Endothelial cell (in vitro differentiated cells): Measurements from ENCODE around the gene P2RY12. TPM values are rescaled to one million over a fixed set of nuclear protein-coding genes. Genes with fewer than 3 reads are reported as not detected.

ENCODE experiments used
- DNase-seq: peaks from one replicate; pipeline ENCODE4 v3.0.0; 2021; ENCODE audit warnings: low spot score
- H3K27ac Mint-ChIP-seq: one replicate; pipeline ENCODE4 v1.8.0; 2021; ENCODE audit warnings: mixed read lengths, inconsistent platforms; ENCODE audit not compliant: unreplicated experiment
- H3K27me3 Mint-ChIP-seq: one replicate; pipeline ENCODE4 v1.8.0; 2021; ENCODE audit warnings: mild to moderate bottlenecking, moderate library complexity, mixed read lengths, inconsistent platforms; ENCODE audit not compliant: unreplicated experiment
- H3K36me3 Mint-ChIP-seq: one replicate; pipeline ENCODE4 v1.8.0; 2021; ENCODE audit warnings: mild to moderate bottlenecking, low read depth, mixed read lengths, inconsistent platforms; ENCODE audit not compliant: unreplicated experiment
- H3K4me1 Mint-ChIP-seq: one replicate; pipeline ENCODE4 v1.8.0; 2021; ENCODE audit warnings: mild to moderate bottlenecking, mixed read lengths, inconsistent platforms; ENCODE audit not compliant: unreplicated experiment
- H3K4me3 Mint-ChIP-seq: one replicate; pipeline ENCODE4 v1.8.0; 2021; ENCODE audit warnings: mild to moderate bottlenecking, mixed read lengths, inconsistent platforms; ENCODE audit not compliant: unreplicated experiment
- H3K9me3 Mint-ChIP-seq: one replicate; pipeline ENCODE4 v1.8.0; 2021; ENCODE audit warnings: mixed read lengths, inconsistent platforms; ENCODE audit not compliant: unreplicated experiment
- total RNA-seq: library from RNA; stranded (reverse); fragmentation: NEBNext Ultra II Directional; extraction: Animal tissue kit (Norgen Biotek cat#: 25700); gene quantifications from one replicate; pipeline ENCODE4 v1.2.1, GENCODE V29; 2021; ENCODE audit not compliant: unreplicated experiment
- TF ChIP-seq, protein P1 (sequence below): fragments of 200-600 bp; sonication (generic); IDR thresholded peaks from one replicate; pipeline ENCODE4 v1.5.0; 2021; ENCODE audit warnings: antibody characterized with exemption; ENCODE audit not compliant: unreplicated experiment

P2RY12 gene
- total RNA-seq, 1 donor from 2014 or later, result not detected

DNA sequence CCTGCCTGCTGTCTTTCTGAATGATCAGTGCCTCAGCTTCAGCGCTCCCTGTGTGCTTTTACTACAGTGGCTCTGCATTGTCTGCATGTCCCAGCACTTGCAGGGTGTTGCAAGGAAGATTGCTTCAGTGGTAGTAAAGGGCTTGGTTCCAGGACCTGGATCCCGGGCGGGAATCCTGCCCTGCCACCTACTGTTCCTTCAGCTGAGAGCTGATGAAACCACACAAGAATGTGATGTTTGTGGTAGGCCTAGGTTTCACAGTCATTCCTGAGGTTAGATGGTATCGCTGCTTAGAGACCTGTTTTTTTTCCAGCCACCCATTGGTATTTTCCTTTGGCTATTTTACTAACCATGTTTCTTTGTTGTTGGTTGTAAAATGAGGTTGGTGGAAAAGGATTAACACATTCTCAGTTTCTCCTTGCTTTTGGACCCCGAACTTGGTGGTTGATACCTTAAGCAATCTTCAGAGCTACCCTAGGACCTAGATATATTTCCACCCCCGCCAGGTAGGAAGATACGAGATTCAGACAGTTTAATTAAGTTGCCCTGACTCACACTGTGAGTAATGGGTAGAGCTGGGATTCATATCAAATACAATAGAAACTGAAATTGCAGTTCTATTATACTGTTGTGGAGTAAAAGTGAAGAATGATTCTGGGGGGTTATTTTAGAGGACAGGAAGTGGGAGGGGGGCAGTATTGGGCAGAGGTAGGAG, 79.3 kb downstream of the P2RY12 start:
- Mint-ChIP-seq H3K4me3 (no peak overlapping the region), H3K27me3 (peaks cover 4% of the 10 kb centered on the region), H3K4me1 (peaks cover 10% of the 10 kb centered on the region), H3K36me3 (peaks cover 4% of the 10 kb centered on the region), H3K27ac (peak overlapping the region; percentile 54), H3K9me3 (no peaks in the 10 kb centered on the region)
- TF ChIP-seq, protein P1, sequence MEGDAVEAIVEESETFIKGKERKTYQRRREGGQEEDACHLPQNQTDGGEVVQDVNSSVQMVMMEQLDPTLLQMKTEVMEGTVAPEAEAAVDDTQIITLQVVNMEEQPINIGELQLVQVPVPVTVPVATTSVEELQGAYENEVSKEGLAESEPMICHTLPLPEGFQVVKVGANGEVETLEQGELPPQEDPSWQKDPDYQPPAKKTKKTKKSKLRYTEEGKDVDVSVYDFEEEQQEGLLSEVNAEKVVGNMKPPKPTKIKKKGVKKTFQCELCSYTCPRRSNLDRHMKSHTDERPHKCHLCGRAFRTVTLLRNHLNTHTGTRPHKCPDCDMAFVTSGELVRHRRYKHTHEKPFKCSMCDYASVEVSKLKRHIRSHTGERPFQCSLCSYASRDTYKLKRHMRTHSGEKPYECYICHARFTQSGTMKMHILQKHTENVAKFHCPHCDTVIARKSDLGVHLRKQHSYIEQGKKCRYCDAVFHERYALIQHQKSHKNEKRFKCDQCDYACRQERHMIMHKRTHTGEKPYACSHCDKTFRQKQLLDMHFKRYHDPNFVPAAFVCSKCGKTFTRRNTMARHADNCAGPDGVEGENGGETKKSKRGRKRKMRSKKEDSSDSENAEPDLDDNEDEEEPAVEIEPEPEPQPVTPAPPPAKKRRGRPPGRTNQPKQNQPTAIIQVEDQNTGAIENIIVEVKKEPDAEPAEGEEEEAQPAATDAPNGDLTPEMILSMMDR, result no peak
- DNase-seq, result peak; percentile 31

DNA sequence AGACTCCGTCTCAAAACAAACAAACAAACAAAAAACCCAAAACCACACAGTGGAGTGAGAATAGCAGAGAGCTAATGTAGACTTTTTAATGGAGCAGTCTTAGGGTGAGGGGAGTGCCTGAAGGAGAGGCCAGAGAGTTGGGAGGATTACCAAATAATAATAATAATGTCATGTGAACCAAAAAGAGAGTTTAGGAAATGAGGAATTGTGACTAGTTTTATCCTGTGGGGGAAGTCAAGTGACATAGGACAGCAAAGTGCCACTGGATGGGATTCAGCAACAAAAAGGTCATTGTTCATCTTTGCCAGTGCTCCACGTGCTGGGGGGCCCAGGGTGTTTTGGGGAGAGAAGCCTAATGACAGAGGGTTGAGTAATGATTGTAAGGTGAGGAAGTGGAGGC, 80.8 kb downstream of the P2RY12 start:
- Mint-ChIP-seq H3K9me3 (no peaks in the 10 kb centered on the region), H3K27me3 (peaks cover 3% of the 10 kb centered on the region), H3K36me3 (peaks cover 4% of the 10 kb centered on the region), H3K4me1 (peaks cover 10% of the 10 kb centered on the region), H3K27ac (no peak overlapping the region), H3K4me3 (no peak overlapping the region)
- no peak for DNase-seq
- TF ChIP-seq, protein P1, result no peak

DNA sequence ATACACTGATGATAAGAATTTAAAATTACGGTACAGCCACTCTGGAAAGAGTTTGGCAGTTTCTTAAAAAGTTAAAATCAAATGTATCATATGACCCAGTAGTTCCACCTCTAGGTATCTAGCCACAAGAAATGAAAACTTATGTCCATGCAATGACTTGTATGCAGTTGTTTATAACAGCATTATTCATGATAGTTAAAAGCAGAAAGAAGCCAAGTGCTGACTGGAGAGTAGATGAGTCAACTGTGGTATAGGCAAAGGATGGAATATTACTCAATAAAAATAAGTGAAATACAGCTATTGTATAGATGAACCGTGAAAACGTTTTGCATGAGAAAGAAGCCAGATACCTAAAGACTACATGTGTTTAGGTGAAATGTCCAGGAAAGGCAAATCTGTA, 82.8 kb downstream of the P2RY12 start:
- DNase-seq, result no peak
- Mint-ChIP-seq H3K27ac (no peak overlapping the region), H3K27me3 (peaks cover 3% of the 10 kb centered on the region), H3K9me3 (no peaks in the 10 kb centered on the region), H3K4me3 (no peak overlapping the region), H3K4me1 (peaks cover 10% of the 10 kb centered on the region), H3K36me3 (peaks cover 4% of the 10 kb centered on the region)
- TF ChIP-seq, protein P1, result no peak

DNA sequence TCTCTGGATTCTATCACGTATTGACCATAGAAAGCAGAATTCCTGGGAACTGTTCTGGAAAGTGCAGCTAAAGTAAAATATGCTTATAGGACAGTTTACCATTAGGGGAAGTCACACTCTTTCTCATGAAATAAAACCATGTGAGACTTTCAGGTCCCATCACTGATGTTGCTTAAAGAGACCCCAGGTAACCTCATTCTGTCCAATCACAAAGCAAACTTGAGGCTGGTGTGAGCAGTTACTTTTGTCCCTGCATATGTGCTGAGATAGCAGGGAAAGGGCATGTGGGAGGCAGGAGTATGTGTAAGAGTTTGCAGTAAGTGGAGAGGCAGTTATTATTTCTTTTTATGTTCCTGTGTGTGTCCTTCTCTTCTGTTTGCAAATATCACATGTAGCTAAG, 84.0 kb downstream of the P2RY12 start:
- no peak for DNase-seq
- Mint-ChIP-seq H3K9me3 (no peaks in the 10 kb centered on the region), H3K27me3 (peaks cover 3% of the 10 kb centered on the region), H3K36me3 (peaks cover 4% of the 10 kb centered on the region), H3K27ac (no peak overlapping the region), H3K4me1 (peaks cover 9% of the 10 kb centered on the region), H3K4me3 (no peak overlapping the region)
- TF ChIP-seq, protein P1, result no peak

- H3K4me3 Mint-ChIP-seq, result no peak overlapping the region
- peaks cover 5% of the 10 kb centered on the region for H3K4me1 Mint-ChIP-seq
- no peak for DNase-seq
- no peak overlapping the region for H3K27ac Mint-ChIP-seq
- TF ChIP-seq, protein P1, result no peak
- peaks cover 4% of the 10 kb centered on the region for H3K36me3 Mint-ChIP-seq
- no peaks in the 10 kb centered on the region for H3K9me3 Mint-ChIP-seq
- H3K27me3 Mint-ChIP-seq, result peaks cover 2% of the 10 kb centered on the region
These were observed 85.5 kb downstream of the P2RY12 start for GRCh38 chr3:151299006-151299405.
